ENCODE measurements around the gene NTM. TPM values are rescaled to one million over a fixed set of nuclear protein-coding genes. Genes with fewer than 3 reads are reported as not detected.

Gene NTM
- total and polyA plus RNA-seq, 2 donors (not counting 1 experiment from before 2014, with no cell fraction given): 12.3 to 28.6 TPM

GRCh38 chr11:132032555-132032954, 662.1 kb downstream of the NTM start:
- Histone ChIP-seq H2AFZ (ENCODE audit: low read length) (no peak overlapping the region), H3K9me3 (ENCODE audit: control insufficient read depth, insufficient read depth, low read depth, low read length) (no peaks in the 10 kb centered on the region), H3K4me1 (ENCODE audit: control insufficient read depth, extremely low read depth, insufficient read depth, low read length) (peaks cover 4% of the 10 kb centered on the region), H3K27me3 (ENCODE audit: control insufficient read depth, insufficient read depth, low read length) (no peaks in the 10 kb centered on the region), H4K20me1 (ENCODE audit: control insufficient read depth, extremely low read depth, insufficient read depth, low read length) (no peaks in the 10 kb centered on the region), H3K4me3 (replicated peaks in 1 of 4; ENCODE audit: control extremely low read depth in 1 of 4, insufficient read depth in 1 of 4, low read depth in 3 of 4, low read length in 4 of 4) (no peak overlapping the region), H3K36me3 (ENCODE audit: control insufficient read depth, insufficient read depth, low read length) (no peaks in the 10 kb centered on the region), H3K79me2 (ENCODE audit: control insufficient read depth, insufficient read depth, low read length) (no peaks in the 10 kb centered on the region), H3K9ac (ENCODE audit: insufficient read depth, low read length) (no peak overlapping the region), H3K4me2 (ENCODE audit: extremely low read depth, insufficient read depth, low read length) (no peak overlapping the region), H3K27ac (ENCODE audit: insufficient read depth, low read length) (peak overlapping the region; percentile 32)
- peak; percentile 50 to 81 for DNase-seq (ENCODE audit: low read depth in 2 of 2)
- no peak for TF ChIP-seq CTCF (conservative IDR thresholded peaks at IDR 0.05 in 1 of 2, IDR thresholded peaks at IDR 0.05 in 1 of 2; ENCODE audit: low read depth in 1 of 2, low read length in 2 of 2)
- TF ChIP-seq EZH2 (IDR thresholded peaks at IDR 0.05; ENCODE audit: low read length, missing control alignments): no peak

- DNase-seq (ENCODE audit: low read depth in 2 of 2): no peak
- peak overlapping the region; percentile 32 for H3K27ac ChIP-seq (ENCODE audit: insufficient read depth, low read length)
These were observed 662.6 kb downstream of the NTM start for GRCh38 chr11:132033051-132033450.

GRCh38 chr11:132035228-132035627, 664.8 kb downstream of the NTM start:
- Histone ChIP-seq H3K4me2 (ENCODE audit: extremely low read depth, insufficient read depth, low read length) (no peak overlapping the region), H3K4me1 (ENCODE audit: control insufficient read depth, extremely low read depth, insufficient read depth, low read length) (peaks cover 4% of the 10 kb centered on the region), H3K36me3 (ENCODE audit: control insufficient read depth, insufficient read depth, low read length) (no peaks in the 10 kb centered on the region), H4K20me1 (ENCODE audit: control insufficient read depth, extremely low read depth, insufficient read depth, low read length) (no peaks in the 10 kb centered on the region), H3K9ac (ENCODE audit: insufficient read depth, low read length) (no peak overlapping the region), H3K27me3 (ENCODE audit: control insufficient read depth, insufficient read depth, low read length) (no peaks in the 10 kb centered on the region), H3K9me3 (ENCODE audit: control insufficient read depth, insufficient read depth, low read depth, low read length) (no peaks in the 10 kb centered on the region), H3K4me3 (replicated peaks in 1 of 4; ENCODE audit: control extremely low read depth in 1 of 4, insufficient read depth in 1 of 4, low read depth in 3 of 4, low read length in 4 of 4) (no peak overlapping the region), H2AFZ (ENCODE audit: low read length) (no peak overlapping the region), H3K79me2 (ENCODE audit: control insufficient read depth, insufficient read depth, low read length) (no peaks in the 10 kb centered on the region), H3K27ac (ENCODE audit: insufficient read depth, low read length) (no peak overlapping the region)
- no peak for DNase-seq (ENCODE audit: low read depth in 2 of 2)
- no peak for TF ChIP-seq EZH2 (IDR thresholded peaks at IDR 0.05; ENCODE audit: low read length, missing control alignments)
- no peak for TF ChIP-seq CTCF (conservative IDR thresholded peaks at IDR 0.05 in 1 of 2, IDR thresholded peaks at IDR 0.05 in 1 of 2; ENCODE audit: low read depth in 1 of 2, low read length in 2 of 2)

More at GRCh38 chr11:132033051-132033450, 662.6 kb downstream of the NTM start:
- peak overlapping the region; percentile 42 for H3K4me2 ChIP-seq (ENCODE audit: extremely low read depth, insufficient read depth, low read length)
- no peak overlapping the region for H3K4me3 ChIP-seq (replicated peaks in 1 of 4; ENCODE audit: control extremely low read depth in 1 of 4, insufficient read depth in 1 of 4, low read depth in 3 of 4, low read length in 4 of 4)
- no peak for TF ChIP-seq CTCF (conservative IDR thresholded peaks at IDR 0.05 in 1 of 2, IDR thresholded peaks at IDR 0.05 in 1 of 2; ENCODE audit: low read depth in 1 of 2, low read length in 2 of 2)
- H3K27me3 ChIP-seq (ENCODE audit: control insufficient read depth, insufficient read depth, low read length): no peaks in the 10 kb centered on the region
- no peaks in the 10 kb centered on the region for H3K36me3 ChIP-seq (ENCODE audit: control insufficient read depth, insufficient read depth, low read length)
- no peak overlapping the region for H3K9ac ChIP-seq (ENCODE audit: insufficient read depth, low read length)
- H3K9me3 ChIP-seq (ENCODE audit: control insufficient read depth, insufficient read depth, low read depth, low read length): no peaks in the 10 kb centered on the region
- no peaks in the 10 kb centered on the region for H4K20me1 ChIP-seq (ENCODE audit: control insufficient read depth, extremely low read depth, insufficient read depth, low read length)
- H2AFZ ChIP-seq (ENCODE audit: low read length): no peak overlapping the region
- H3K79me2 ChIP-seq (ENCODE audit: control insufficient read depth, insufficient read depth, low read length): no peaks in the 10 kb centered on the region
- peaks cover 4% of the 10 kb centered on the region for H3K4me1 ChIP-seq (ENCODE audit: control insufficient read depth, extremely low read depth, insufficient read depth, low read length)
